HepG2 (cell line): ENCODE results near the gene DDR1. TPM values are rescaled to one million over a fixed set of nuclear protein-coding genes. Genes with fewer than 3 reads are reported as not detected.
A peak's percentile ranks its signal among the peaks of the same experiment; 100 is the strongest.

Source experiments
- HOXA3 ChIP-seq: sonication (generic); formaldehyde crosslinking; IDR thresholded peaks from 2 replicates; pipeline ENCODE4 v1.5.0; 2020; ENCODE audit warnings: missing genetic modification reagents
- MIER3 ChIP-seq: IDR thresholded peaks from 2 replicates; pipeline ENCODE4 v1.6.1; 2016; ENCODE audit warnings: missing compliant biosample characterization, borderline replicate concordance
- NKX3-1 ChIP-seq: sonication (generic); formaldehyde crosslinking; IDR thresholded peaks from 2 replicates; pipeline ENCODE4 v1.5.0; 2020; ENCODE audit warnings: missing genetic modification reagents
- PHF21A ChIP-seq: sonication (generic); formaldehyde crosslinking; IDR thresholded peaks from 2 replicates; pipeline ENCODE4 v1.5.0; 2020; ENCODE audit warnings: mild to moderate bottlenecking, missing genetic modification reagents
- PTBP1 ChIP-seq: fragments of 200-400 bp; formaldehyde crosslinking; IDR thresholded peaks from 2 replicates; pipeline ENCODE4 v1.6.1; 2018; ENCODE audit warnings: low read length, low read depth; ENCODE audit not compliant: poor library complexity, severe bottlenecking
- RAD51 ChIP-seq: fragments of 450-650 bp; IDR thresholded peaks from 2 replicates; pipeline ENCODE4 v1.6.1; 2016; ENCODE audit warnings: borderline replicate concordance
- REPIN1 ChIP-seq: sonication (generic); formaldehyde crosslinking; IDR thresholded peaks from 2 replicates; pipeline ENCODE4 v1.8.0; 2022; ENCODE audit warnings: missing genetic modification reagents, low read depth, mild to moderate bottlenecking, borderline replicate concordance
- REST ChIP-seq, 2 experiments: IDR thresholded peaks; 2 replicates each; pipeline ENCODE4 v1.6.1; 2011 to 2012; ENCODE audit warnings: low read length in 2 of 2, borderline replicate concordance in 1 of 2, low read depth in 1 of 2, mild to moderate bottlenecking in 1 of 2, moderate library complexity in 1 of 2
- SPEN ChIP-seq: sonication (generic); formaldehyde crosslinking; IDR thresholded peaks from 2 replicates; pipeline ENCODE4 v1.5.1; 2020; ENCODE audit warnings: low read depth, mild to moderate bottlenecking, missing genetic modification reagents
- THRA ChIP-seq: sonication (generic); formaldehyde crosslinking; IDR thresholded peaks from 2 replicates; pipeline ENCODE4 v1.4.0; 2020; ENCODE audit warnings: missing genetic modification reagents, borderline replicate concordance
- ZNF230 ChIP-seq: sonication (generic); formaldehyde crosslinking; IDR thresholded peaks from 2 replicates; pipeline ENCODE4 v1.4.0; 2020; ENCODE audit warnings: mild to moderate bottlenecking, missing genetic modification reagents
- ZNF260 ChIP-seq: sonication (generic); formaldehyde crosslinking; IDR thresholded peaks from 2 replicates; pipeline ENCODE4 v1.4.0; 2020; ENCODE audit warnings: missing genetic modification reagents, low read depth, mild to moderate bottlenecking, borderline replicate concordance
- ZNF740 ChIP-seq: sonication (generic); formaldehyde crosslinking; IDR thresholded peaks from 2 replicates; pipeline ENCODE4 v1.4.0; 2020; ENCODE audit warnings: missing genetic modification reagents
- ZNF768 ChIP-seq: sonication (generic); formaldehyde crosslinking; IDR thresholded peaks from 2 replicates; pipeline ENCODE4 v1.4.0; 2020; ENCODE audit warnings: missing genetic modification reagents
- ZNF790 ChIP-seq: sonication (generic); formaldehyde crosslinking; IDR thresholded peaks from 2 replicates; pipeline ENCODE4 v1.8.0; 2022; ENCODE audit warnings: missing genetic modification reagents, mild to moderate bottlenecking, borderline replicate concordance
- polyA plus RNA-seq, 8 experiments: library from polyadenylated mRNA; depleted of rRNA in 3 of 8; stranded (reverse) in 7 of 8; unstranded in 1 of 8; fragments of >200 nt; fragmentation: Illumina TruSeq in 4 of 8; extraction: Trizol in 4 of 8; gene quantifications; 2 replicates each; pipeline versions ENCODE4 v1.2.1 to v1.2.3, GENCODE V29; 2011 to 2016; ENCODE audit warnings: low read depth in 4 of 8, missing spikeins in 1 of 8, mixed read lengths in 1 of 8; ENCODE audit not compliant: insufficient read depth in 1 of 8
- total RNA-seq, 5 experiments: library from RNA; depleted of rRNA; stranded (reverse); fragments of >200 nt; fragmentation: Illumina TruSeq; extraction: Trizol; gene quantifications; 2 replicates each; pipeline ENCODE4 v1.2.3, GENCODE V29; 2016; ENCODE audit warnings: low read depth in 1 of 5
- TF ChIP-seq, protein P1 (sequence below): sonication (generic); formaldehyde crosslinking; IDR thresholded peaks from 2 replicates; pipeline ENCODE4 v1.9.0; 2021; ENCODE audit warnings: missing genetic modification reagents, borderline replicate concordance
- TF ChIP-seq, protein P2 (sequence below): sonication (generic); formaldehyde crosslinking; IDR thresholded peaks from 2 replicates; pipeline ENCODE4 v1.5.0; 2020; ENCODE audit warnings: missing genetic modification reagents
- TF ChIP-seq, protein P3 (sequence below): sonication (generic); formaldehyde crosslinking; IDR thresholded peaks from 2 replicates; pipeline ENCODE4 v1.8.1; 2022; ENCODE audit warnings: mild to moderate bottlenecking, missing genetic modification reagents

DDR1 gene
- total and polyA plus RNA-seq, 2 of the 13 experiments (the other 11 are each of a cell fraction or from before 2014, with no cell fraction given) = 16.7 to 20.2 TPM

DNA sequence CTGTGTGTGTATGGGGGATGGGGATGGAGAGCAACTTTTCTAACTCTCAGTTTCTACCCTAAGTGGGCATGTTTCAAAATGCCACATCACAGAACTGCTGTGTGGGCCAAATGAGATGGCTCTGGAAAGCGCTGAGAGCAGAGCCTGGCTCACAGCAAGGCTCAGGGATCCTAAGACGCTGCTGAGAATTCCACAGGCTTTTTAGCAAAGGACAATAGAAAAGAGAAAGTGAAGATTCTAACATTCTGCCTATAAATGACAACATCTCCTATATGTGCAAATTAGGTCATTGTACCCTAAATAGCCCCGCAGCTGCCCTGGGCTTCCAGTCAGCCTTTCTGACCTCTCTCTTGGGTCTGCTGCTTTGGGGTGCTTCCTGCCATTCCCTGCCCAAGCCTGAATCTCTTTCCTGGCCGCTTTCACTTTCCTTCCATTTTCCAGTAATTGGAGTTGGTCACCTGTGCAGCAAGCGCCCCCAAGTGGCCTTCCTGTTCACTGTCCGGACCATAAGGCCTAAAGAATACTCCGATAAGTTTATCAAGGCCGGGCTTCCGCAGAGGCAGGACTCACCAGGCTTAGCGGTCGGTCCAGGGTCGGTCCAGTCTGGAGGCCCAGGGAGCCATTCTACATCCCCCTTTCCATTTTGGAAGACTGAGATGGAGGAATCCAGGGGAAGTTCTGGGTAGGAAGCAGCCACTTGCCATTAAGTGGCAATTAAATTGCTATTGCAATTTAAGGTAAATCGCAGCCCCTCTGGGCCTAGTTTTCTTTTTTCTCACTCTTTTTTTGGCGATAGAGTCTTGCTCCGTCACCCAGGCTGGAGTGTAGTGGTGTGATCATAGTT is 6.7 kb upstream of the DDR1 start (continued):
- TF ChIP-seq SPEN (CRISPR knock-in tag) (peak; percentile 64), NKX3-1 (no peak), ZNF260 (CRISPR knock-in tag) (no peak), ZNF230 (CRISPR knock-in tag) (no peak), ZNF768 (CRISPR knock-in tag) (no peak), PTBP1 (no peak), REPIN1 (CRISPR knock-in tag) (peak; percentile 79), THRA (CRISPR knock-in tag) (peak; percentile 67; the same call in 1 of the 2 replicates), ZNF790 (no peak), HOXA3 (peak; percentile 58; the same call in 1 of the 2 replicates), RAD51 (no peak), MIER3 (peak; percentile 40; the same call in 1 of the 2 replicates), PHF21A (CRISPR knock-in tag) (peak; percentile 72; the same call in 1 of the 2 replicates), REST (IDR thresholded peaks at IDR 0.05; ENCODE audit: borderline replicate concordance in 1 of 2, low read depth in 1 of 2, low read length in 2 of 2) (0 out of 4 replicates have a peak, but pooled peaks of 1 of the 2 experiments have one; percentile 12), ZNF740 (no peak)
- TF ChIP-seq, protein P1, sequence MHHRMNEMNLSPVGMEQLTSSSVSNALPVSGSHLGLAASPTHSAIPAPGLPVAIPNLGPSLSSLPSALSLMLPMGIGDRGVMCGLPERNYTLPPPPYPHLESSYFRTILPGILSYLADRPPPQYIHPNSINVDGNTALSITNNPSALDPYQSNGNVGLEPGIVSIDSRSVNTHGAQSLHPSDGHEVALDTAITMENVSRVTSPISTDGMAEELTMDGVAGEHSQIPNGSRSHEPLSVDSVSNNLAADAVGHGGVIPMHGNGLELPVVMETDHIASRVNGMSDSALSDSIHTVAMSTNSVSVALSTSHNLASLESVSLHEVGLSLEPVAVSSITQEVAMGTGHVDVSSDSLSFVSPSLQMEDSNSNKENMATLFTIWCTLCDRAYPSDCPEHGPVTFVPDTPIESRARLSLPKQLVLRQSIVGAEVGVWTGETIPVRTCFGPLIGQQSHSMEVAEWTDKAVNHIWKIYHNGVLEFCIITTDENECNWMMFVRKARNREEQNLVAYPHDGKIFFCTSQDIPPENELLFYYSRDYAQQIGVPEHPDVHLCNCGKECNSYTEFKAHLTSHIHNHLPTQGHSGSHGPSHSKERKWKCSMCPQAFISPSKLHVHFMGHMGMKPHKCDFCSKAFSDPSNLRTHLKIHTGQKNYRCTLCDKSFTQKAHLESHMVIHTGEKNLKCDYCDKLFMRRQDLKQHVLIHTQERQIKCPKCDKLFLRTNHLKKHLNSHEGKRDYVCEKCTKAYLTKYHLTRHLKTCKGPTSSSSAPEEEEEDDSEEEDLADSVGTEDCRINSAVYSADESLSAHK (CRISPR knock-in tag) = no peak
- TF ChIP-seq, protein P2, sequence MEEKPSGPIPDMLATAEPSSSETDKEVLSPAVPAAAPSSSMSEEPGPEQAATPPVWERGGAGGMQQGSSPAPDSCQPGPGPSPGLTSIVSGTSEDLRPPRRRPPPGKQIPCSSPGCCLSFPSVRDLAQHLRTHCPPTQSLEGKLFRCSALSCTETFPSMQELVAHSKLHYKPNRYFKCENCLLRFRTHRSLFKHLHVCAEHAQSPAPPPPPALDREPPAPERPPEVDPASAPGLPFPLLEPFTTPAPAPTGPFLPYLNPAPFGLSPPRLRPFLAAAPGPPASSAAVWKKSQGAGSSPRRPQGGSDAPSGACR (CRISPR knock-in tag) = no peak
- TF ChIP-seq, protein P3, sequence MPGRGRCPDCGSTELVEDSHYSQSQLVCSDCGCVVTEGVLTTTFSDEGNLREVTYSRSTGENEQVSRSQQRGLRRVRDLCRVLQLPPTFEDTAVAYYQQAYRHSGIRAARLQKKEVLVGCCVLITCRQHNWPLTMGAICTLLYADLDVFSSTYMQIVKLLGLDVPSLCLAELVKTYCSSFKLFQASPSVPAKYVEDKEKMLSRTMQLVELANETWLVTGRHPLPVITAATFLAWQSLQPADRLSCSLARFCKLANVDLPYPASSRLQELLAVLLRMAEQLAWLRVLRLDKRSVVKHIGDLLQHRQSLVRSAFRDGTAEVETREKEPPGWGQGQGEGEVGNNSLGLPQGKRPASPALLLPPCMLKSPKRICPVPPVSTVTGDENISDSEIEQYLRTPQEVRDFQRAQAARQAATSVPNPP (CRISPR knock-in tag) = no peak
